ENCODE measurements around the gene INCENP.

DNA sequence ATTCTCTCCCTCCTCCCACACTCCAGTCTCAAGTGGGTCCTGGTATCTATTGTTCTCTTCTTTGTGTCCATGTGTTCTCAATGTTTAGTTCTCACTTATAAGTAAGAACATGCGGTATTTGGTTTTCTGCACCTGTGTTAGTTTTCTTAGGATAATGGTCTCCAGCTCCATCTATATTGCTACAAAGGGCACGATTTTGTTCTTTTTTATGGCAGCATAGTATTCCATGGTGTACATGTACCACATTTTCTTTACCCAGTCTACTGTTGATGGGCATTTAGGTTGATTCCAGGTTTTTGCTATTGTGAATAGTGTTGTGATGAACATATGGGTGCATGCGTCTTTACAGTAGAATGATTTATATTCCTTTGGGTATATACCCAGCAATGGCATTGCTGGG is 4.2 kb upstream of the INCENP start:
- TF ChIP-seq, protein P1, sequence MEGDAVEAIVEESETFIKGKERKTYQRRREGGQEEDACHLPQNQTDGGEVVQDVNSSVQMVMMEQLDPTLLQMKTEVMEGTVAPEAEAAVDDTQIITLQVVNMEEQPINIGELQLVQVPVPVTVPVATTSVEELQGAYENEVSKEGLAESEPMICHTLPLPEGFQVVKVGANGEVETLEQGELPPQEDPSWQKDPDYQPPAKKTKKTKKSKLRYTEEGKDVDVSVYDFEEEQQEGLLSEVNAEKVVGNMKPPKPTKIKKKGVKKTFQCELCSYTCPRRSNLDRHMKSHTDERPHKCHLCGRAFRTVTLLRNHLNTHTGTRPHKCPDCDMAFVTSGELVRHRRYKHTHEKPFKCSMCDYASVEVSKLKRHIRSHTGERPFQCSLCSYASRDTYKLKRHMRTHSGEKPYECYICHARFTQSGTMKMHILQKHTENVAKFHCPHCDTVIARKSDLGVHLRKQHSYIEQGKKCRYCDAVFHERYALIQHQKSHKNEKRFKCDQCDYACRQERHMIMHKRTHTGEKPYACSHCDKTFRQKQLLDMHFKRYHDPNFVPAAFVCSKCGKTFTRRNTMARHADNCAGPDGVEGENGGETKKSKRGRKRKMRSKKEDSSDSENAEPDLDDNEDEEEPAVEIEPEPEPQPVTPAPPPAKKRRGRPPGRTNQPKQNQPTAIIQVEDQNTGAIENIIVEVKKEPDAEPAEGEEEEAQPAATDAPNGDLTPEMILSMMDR (optimal IDR thresholded peaks at IDR 0.05 in 1 of 3, IDR thresholded peaks at IDR 0.05 in 1 of 3, conservative IDR thresholded peaks at IDR 0.05 in 1 of 3; ENCODE audit: extremely low read depth in 1 of 3, insufficient read depth in 2 of 3, low read length in 3 of 3), result no peak
- TF ChIP-seq EZH2 (IDR thresholded peaks at IDR 0.05; ENCODE audit: low read length), result no peak

All from keratinocyte (primary cell).